Gastroesophageal sphincter (tissue), 4 donors: Measurements from ENCODE around the gene ZSCAN12. TPM values are rescaled to one million over a fixed set of nuclear protein-coding genes. Genes with fewer than 3 reads are reported as not detected.

Experiments
- ATAC-seq: fragments of 150-250 bp; one replicate; pipeline ENCODE4 v1.9.1; 2016; ENCODE audit warnings: mild to moderate bottlenecking, moderate library complexity
- H3K27ac ChIP-seq, 4 donors: fragments of 200-600 bp; sonication (generic) in 3 of 4; 1 replicate in 3 of 4; 2 replicates in 1 of 4; pipeline ENCODE4 v1.5.1; 2016 to 2019
- H3K27me3 ChIP-seq: fragments of 200-600 bp; sonication (generic); one replicate; pipeline ENCODE4 v1.5.1; 2019
- H3K36me3 ChIP-seq, 2 donors: fragments of 200-600 bp; sonication (generic); one replicate each; pipeline ENCODE4 v1.5.1; 2019; ENCODE audit warnings: control low read depth in 1 of 2
- H3K4me1 ChIP-seq, 3 donors: fragments of 200-600 bp; sonication (generic); 1 replicate in 2 of 3; 2 replicates in 1 of 3; pipeline ENCODE4 v1.5.1; 2016 to 2019; ENCODE audit warnings: control low read depth in 2 of 3
- H3K4me3 ChIP-seq, 2 donors: fragments of 200-600 bp; sonication (generic); one replicate each; pipeline ENCODE4 v1.5.1; 2019; ENCODE audit warnings: mild to moderate bottlenecking in 1 of 2, moderate library complexity in 1 of 2
- H3K9me3 ChIP-seq, 3 donors: fragments of 200-600 bp; sonication (generic); one replicate each; pipeline ENCODE4 v1.5.1; 2017 to 2019; ENCODE audit warnings: control low read depth in 2 of 3
- CTCF ChIP-seq, 4 experiments: fragments of 200-600 bp in 2 of 4; fragments of 450-650 bp in 2 of 4; sonication (generic) in 1 of 4; IDR thresholded peaks; one replicate each; pipeline ENCODE4 v1.5.1; 2017 to 2019; ENCODE audit warnings: antibody characterized with exemption in 4 of 4, mild to moderate bottlenecking in 2 of 4, moderate library complexity in 2 of 4
- EP300 ChIP-seq: sonication (generic); formaldehyde crosslinking; IDR thresholded peaks from one replicate; pipeline ENCODE4 v1.6.1; 2017; ENCODE audit warnings: antibody characterized with exemption, mild to moderate bottlenecking
- POLR2A ChIP-seq, 2 donors: fragments of 450-650 bp; IDR thresholded peaks; one replicate each; pipeline ENCODE4 v1.6.1; 2017; ENCODE audit warnings: antibody characterized with exemption in 2 of 2, mild to moderate bottlenecking in 2 of 2, moderate library complexity in 1 of 2
- POLR2AphosphoS5 ChIP-seq: sonication (generic); formaldehyde crosslinking; IDR thresholded peaks from one replicate; pipeline ENCODE4 v1.6.1; 2017; ENCODE audit warnings: antibody characterized with exemption
- WGBS, 2 donors: methylation state at CpG; one replicate each; pipeline ENCODE4 v1.1.5; 2018; ENCODE audit warnings: low coverage in 1 of 2; 5-methylcytosine and 5-hydroxymethylcytosine counted together
- total RNA-seq, 4 donors: library from RNA; depleted of rRNA; stranded (reverse); fragments of >200 nt; gene quantifications; one replicate each; pipeline ENCODE4 v1.1.0, GENCODE V29; 2016

The ZSCAN12 gene
- total RNA-seq, 4 donors from 2014 or later: 5.6 to 8.6 (median 6.0) TPM

- ATAC-seq: no peak
- H3K36me3 ChIP-seq: no peaks in the 10 kb centered on the region
- peaks cover 0 to 57% (median 6%) of the 10 kb centered on the region in 3 donors for H3K4me1 ChIP-seq
- H3K9me3 ChIP-seq: no peaks in the 10 kb centered on the region
- TF ChIP-seq POLR2AphosphoS5 (no peak), EP300 (no peak), POLR2A (IDR thresholded peaks at IDR 0.05) (no peak), CTCF (IDR thresholded peaks at IDR 0.05) (no peak)
- WGBS, 2 donors: 61 to 64% methylated on average over 2 of the region's 2 CpGs
- peak overlapping the region in 1 of 2 donors; percentile 72 for H3K4me3 ChIP-seq
- H3K27me3 ChIP-seq: no peaks in the 10 kb centered on the region
- H3K27ac ChIP-seq: peak overlapping the region in 3 of 4 donors; percentile 19 to 87 (median 81)
These were observed 48.5 kb downstream of the ZSCAN12 start for GRCh38 chr6:28351087-28351486.

GRCh38 chr6:28349892-28350737 is 49.4 kb downstream of the ZSCAN12 start, which contains the start of gene ZKSCAN3:
ZKSCAN3 (plus strand) TSS chr6:28349947; CDS start chr6:28359587, 9,640 bp downstream.
- peak within 1 kb of the TSS; percentile 72 to 73 for H3K4me3 ChIP-seq
- no peaks in the 10 kb centered on the region for H3K9me3 ChIP-seq
- peaks cover 0 to 50% (median 6%) of the 10 kb centered on the region in 3 donors for H3K4me1 ChIP-seq
- TF ChIP-seq POLR2A (IDR thresholded peaks at IDR 0.05) (peak in 1 of 2 donors; percentile 33), CTCF (IDR thresholded peaks at IDR 0.05) (peak in 1 of 4 experiments; percentile 17), POLR2AphosphoS5 (peak; percentile 18), EP300 (no peak)
- peak; percentile 88 for ATAC-seq
- H3K36me3 ChIP-seq: no peaks in the 10 kb centered on the region
- H3K27ac ChIP-seq: peak within 1 kb of the TSS; percentile 27 to 87 (median 82)
- 2 to 4% methylated on average over 5 to 10 of the region's 30 CpGs for WGBS, 2 donors
- no peaks in the 10 kb centered on the region for H3K27me3 ChIP-seq

- H3K9me3 ChIP-seq: no peaks in the 10 kb centered on the region
- H3K36me3 ChIP-seq: no peaks in the 10 kb centered on the region
- 0% methylated on average over 7 to 9 of the region's 9 CpGs for WGBS, 2 donors
- H3K4me1 ChIP-seq: peaks cover 0 to 43% (median 6%) of the 10 kb centered on the region in 3 donors
- no peak for TF ChIP-seq POLR2AphosphoS5
- H3K27me3 ChIP-seq: no peaks in the 10 kb centered on the region
- H3K27ac ChIP-seq: peak overlapping the region; percentile 27 to 87 (median 82)
- H3K4me3 ChIP-seq: peak overlapping the region; percentile 72 to 73
- no peak for ATAC-seq
These were observed 50.1 kb downstream of the ZSCAN12 start for GRCh38 chr6:28349344-28349891.

GRCh38 chr6:28347119-28347518 is 52.4 kb downstream of the ZSCAN12 start:
- H3K4me1 ChIP-seq: peaks cover 0 to 24% (median 6%) of the 10 kb centered on the region in 3 donors

More at GRCh38 chr6:28347119-28347518, 52.4 kb downstream of the ZSCAN12 start:
- H3K4me3 ChIP-seq: no peak overlapping the region
- no peaks in the 10 kb centered on the region for H3K27me3 ChIP-seq
- H3K9me3 ChIP-seq: no peaks in the 10 kb centered on the region
- ATAC-seq: no peak
- WGBS, 2 donors: 30 to 33% methylated on average over 2 of the region's 2 CpGs
- TF ChIP-seq EP300 (no peak), POLR2A (IDR thresholded peaks at IDR 0.05) (no peak), POLR2AphosphoS5 (no peak), CTCF (IDR thresholded peaks at IDR 0.05) (no peak)
- H3K27ac ChIP-seq: no peak overlapping the region
- no peaks in the 10 kb centered on the region for H3K36me3 ChIP-seq
